ENCODE measurements around the gene BRPF1.

Gene BRPF1, protein sequence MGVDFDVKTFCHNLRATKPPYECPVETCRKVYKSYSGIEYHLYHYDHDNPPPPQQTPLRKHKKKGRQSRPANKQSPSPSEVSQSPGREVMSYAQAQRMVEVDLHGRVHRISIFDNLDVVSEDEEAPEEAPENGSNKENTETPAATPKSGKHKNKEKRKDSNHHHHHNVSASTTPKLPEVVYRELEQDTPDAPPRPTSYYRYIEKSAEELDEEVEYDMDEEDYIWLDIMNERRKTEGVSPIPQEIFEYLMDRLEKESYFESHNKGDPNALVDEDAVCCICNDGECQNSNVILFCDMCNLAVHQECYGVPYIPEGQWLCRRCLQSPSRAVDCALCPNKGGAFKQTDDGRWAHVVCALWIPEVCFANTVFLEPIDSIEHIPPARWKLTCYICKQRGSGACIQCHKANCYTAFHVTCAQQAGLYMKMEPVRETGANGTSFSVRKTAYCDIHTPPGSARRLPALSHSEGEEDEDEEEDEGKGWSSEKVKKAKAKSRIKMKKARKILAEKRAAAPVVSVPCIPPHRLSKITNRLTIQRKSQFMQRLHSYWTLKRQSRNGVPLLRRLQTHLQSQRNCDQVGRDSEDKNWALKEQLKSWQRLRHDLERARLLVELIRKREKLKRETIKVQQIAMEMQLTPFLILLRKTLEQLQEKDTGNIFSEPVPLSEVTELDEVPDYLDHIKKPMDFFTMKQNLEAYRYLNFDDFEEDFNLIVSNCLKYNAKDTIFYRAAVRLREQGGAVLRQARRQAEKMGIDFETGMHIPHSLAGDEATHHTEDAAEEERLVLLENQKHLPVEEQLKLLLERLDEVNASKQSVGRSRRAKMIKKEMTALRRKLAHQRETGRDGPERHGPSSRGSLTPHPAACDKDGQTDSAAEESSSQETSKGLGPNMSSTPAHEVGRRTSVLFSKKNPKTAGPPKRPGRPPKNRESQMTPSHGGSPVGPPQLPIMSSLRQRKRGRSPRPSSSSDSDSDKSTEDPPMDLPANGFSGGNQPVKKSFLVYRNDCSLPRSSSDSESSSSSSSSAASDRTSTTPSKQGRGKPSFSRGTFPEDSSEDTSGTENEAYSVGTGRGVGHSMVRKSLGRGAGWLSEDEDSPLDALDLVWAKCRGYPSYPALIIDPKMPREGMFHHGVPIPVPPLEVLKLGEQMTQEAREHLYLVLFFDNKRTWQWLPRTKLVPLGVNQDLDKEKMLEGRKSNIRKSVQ (N-terminal part only)

DNA sequence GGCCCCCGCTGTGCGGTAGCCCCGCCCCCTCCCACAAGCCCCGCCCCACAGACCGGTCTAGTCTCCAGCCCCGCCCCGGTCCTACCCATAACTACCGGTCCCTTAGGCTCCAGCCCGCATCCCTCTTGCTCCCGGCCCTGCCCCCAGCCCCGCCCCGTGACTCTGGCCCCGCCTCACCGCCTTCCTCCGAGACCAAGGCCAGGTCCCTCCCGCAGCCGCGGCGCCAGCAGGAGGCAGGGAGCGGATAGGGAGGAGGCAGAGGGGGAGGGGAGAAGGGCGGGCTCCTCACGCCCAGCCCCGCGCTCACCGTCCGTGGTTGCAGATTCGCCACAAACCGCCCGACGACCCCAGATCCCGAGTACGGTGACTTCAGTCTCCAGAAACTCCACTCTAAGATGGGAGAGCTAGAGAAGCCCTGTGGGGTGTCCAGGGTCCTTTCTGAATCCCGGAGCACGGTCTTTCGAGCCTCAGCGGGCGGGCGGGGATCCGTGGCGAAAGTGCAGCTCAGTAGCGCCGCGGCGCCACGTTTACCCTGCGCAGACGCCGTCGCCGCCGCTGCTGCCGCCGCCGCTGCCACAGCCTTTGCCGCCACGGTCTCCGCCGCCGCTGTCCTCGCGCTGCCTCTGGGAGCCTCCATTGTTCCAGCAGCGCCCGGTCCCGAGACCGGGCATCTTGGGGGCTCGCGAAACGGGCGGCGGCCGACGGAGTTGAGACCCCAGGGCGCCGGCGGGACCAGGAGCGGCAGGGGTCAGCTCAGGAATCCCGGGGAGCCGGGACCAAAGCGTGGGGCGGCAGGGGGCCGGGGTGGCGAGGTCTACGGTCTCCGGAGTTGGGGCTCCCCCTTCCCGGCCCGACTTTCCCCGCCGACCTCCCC is at the start of gene BRPF1:
Gene BRPF1, plus strand, starts transcription at position 530 of the 874 bp plus-strand sequence. CDS start 2,406 bp downstream, outside the sequence.
- peak; percentile 98 for DNase-seq (ENCODE audit: low read depth)

DNA sequence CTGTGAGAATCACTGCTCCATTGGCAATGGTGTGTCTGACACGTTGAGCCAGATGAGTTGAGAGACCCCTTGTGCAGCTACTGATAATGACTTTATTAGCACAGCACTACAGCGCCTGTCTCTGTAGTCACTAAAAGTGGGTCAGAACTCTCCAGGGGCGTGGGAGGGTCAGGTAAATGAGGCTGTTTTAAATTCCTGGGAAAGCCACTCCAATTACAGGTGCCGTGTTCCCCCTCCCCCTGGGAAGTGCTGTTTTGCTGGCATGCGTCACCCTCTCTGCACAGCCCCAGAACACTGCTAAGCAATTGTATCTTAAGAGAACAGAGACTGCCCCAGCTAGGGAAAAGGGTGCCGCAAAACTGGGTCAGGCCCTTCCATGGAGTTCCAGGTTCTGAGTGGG is 49.4 kb upstream of the BRPF1 start:
- no peak for DNase-seq (ENCODE audit: low read depth)

DNA sequence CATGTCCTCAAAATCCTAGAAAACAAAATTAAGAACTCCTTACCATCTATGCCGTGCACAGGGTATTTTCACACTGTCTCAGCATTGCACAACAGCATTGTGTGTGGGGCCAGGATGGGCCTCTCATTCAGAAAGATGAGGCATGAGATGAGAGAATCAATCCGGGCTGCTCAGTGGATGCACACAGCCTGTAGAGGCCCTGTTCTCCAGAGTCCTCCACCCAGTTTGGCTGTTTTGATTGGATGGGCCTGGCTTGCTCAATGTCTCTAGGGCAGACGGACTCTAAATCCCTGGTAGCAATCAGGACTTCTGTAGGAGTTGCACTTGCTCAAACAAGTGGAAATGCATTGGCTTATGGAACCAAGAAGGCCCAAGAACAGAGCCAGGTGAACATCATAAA is 48.1 kb upstream of the BRPF1 start:
- no peak for DNase-seq (ENCODE audit: low read depth)

DNA sequence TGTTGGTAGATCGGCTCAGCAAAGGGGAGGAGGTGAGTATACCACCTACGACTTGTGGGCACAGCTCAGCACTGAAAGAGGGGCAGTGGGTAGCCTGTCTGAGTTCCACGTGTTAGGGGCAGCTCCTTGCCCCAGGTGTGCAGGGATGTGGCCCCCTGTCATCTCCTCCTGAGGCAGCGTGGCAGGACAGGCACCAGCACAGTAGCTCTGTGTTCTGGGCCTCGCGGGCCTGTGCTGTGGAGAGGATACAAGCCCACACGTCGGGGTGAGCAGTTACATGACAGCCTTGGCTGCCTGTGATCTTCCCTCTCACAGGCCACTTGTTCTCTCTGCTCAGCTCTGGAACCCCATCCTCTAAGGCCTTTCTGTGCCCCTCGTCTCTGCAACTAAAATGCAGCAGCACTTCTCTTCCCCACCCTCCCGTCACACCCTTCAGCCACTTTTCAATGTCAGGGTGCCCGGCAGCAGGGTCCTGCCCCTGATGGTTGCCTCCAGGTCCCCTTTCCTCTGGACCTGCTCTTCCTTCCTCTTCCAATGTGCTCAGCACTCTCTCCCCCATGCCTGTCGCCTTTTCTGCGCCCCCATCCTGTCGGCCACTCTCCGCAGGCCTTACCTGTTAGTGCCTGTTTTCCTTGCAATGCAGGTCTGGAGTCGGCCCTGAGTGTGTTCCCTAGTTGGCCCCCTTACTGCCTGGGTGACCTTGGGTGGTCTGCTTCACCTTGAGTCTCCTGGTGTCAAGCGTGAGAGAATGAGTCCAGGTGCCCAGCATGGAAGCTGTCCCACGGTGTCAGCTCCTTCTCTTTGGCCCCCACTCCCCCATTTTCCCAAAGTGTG is 46.1 kb upstream of the BRPF1 start:
- no peak for DNase-seq (ENCODE audit: low read depth)

DNA sequence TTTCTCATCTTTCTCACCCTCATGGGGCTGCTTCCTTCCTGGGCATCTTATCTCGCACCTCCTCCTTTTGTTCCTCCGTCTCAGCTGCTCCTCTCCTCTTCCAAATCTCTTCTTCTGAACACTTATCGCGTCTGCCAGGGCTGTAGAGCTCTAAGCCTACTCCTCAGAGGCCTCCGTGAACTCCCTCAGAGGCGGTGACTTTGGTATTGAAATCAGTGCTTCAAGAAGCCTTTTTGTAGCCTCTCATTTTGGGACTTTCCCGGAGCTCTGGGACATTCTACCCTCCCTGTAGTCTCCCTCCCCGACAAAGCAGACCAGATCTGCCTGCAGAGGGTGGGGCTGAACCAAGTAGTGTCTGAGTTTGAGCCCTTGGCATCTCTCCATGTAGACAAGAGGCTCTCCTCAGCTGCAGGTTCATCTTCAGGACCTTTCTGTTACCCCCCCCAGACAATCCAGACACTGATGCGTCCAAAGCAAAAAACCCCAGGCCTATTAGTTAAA is 45.4 kb upstream of the BRPF1 start:
- DNase-seq (ENCODE audit: low read depth): no peak

DNA sequence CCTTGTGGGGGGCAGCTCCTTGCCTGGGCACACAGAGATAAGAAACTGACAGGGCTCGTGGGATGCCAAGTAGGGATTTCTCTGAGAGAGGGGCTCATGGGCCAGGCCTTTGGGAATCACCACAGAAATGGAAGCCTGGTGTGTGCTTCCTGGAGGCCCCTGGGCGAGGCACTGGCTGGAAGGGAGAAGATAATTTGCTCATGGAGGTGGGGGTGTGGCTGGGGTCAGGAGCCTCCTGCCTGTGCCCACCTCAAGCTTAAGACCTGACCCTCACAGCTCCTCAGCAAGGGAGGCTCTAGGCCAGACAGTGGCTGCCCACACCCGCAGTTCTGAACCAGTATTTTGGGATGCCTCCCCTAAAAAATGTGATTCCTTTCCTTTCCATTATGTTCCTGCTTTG is 44.8 kb upstream of the BRPF1 start:
- no peak for DNase-seq (ENCODE audit: low read depth)

DNA sequence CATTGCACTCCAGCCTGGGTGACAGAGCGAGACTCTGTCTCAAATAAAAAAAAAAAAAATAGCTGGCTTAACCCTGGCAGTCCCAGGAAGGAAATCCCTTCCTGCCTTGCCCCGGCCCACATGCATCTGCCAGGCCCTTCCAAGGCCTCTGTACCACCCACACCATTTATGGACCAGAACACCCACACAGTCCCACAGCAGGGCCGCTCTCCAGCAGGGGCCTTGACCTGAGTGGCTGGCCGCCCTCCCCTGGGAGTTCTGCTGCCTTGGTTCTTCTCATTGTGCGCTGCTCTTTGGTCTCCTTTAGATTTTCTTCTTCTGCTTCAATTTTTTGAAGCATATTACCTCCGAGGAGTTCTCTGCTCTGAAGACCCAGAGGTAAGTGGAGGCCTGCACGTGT is 44.0 kb upstream of the BRPF1 start:
- no peak for DNase-seq (ENCODE audit: low read depth)

DNA sequence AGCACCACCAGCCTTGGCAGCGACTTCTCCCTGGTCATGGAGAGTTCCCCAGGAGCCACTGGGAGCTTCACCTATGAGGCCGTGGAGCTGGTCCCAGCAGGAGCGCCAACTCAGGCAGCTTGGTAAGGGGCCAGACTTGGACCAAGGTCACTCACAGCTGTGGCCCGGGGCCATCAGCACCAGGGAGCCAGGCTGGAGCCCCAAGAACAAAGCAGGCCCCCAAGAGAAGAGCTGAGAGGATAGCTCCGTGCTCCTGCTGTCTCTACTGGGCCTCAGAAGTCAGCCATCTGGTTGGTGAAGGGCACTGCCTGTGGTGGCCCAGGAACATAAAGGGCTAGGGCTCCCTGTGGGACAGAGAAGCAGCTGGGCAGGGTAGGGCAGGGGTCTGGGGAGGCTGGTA is 42.6 kb upstream of the BRPF1 start:
- DNase-seq (ENCODE audit: low read depth): no peak

DNA sequence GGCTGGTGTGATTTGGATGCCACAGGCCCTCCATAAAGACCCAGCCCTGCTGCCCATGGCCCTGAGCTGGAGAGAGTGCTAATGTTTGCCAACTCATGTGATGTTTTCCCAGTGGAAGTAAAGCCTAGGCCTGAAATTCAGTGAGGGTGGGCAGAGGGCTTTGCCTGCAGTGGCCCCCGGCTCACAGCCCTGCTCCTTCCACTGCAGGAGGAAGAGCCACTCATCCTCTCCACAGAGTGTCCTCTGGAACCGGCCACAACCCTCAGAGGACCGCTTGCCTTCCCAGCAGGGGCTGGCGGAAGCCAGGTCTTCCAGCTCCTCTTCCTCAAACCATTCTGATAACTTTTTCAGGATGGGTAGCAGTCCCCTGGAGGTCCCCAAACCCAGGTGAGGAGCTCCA is 41.8 kb upstream of the BRPF1 start:
- DNase-seq (ENCODE audit: low read depth): no peak

DNA sequence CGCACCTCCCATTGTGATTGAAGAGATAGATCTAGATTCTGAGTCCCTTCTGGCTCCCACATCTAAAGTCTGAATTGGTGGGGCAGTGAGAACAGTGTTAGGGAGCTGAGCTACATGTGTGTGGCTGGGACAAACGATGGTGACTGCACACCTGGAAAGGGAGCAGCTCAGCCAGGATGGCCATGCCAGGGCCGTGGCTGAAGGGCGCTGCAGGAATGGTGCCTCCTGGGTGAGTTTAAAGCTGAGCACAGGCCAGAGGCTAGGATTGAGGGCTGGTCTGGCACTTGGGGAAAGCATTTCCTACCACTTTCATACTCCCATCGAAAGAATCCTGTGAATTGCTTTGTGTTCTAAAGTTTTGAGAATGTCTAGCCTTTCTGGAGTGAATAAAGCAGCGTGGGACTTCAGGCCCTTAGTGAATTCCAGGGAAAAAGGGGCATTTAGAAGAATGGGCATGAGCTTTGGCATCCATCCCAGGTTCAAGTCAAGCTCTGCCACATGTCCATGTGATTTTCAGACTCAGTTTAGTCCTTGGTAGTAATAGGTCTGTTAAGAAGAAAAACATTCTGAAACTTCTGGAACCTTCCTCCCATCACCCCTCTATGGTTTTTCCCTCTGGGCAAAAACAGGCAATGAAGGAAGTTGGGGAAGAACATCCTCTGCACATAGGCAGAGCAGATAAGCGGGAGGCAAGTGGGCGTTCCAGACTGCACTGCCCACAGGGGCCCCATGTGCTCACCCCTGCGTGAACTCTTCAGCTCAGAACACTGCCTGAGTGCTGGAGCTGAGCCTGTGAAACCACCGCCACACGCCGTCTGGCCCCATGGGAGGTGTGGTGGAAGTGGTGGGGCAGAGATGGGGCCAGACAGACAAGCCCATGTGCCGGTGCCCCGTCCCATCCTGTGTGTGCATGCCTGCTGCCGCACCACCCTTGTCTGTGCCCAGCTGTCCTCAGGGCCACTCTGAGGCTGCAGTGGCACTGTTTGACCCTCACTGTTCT is 40.8 kb upstream of the BRPF1 start:
- DNase-seq (ENCODE audit: low read depth): no peak

DNA sequence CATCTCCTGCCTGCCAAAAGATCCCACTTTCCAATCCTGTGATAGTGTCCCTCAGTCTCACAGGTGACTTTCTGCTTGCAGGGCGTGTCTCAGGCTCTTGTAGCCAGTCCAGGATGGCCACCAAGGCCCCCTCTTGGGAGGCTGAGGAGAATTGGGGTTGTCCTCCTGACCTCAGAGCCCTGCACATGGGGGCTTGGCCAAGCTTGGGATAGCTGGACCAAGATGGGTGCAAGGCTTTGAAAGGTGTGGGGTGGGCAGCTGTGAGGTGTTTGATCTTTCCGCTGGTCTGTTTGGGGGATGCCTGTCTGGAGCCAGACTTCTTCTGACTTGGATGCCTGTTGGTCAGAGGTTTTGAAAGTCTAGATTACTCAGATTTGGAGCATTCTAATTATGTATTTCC is 39.9 kb upstream of the BRPF1 start:
- no peak for DNase-seq (ENCODE audit: low read depth)

DNA sequence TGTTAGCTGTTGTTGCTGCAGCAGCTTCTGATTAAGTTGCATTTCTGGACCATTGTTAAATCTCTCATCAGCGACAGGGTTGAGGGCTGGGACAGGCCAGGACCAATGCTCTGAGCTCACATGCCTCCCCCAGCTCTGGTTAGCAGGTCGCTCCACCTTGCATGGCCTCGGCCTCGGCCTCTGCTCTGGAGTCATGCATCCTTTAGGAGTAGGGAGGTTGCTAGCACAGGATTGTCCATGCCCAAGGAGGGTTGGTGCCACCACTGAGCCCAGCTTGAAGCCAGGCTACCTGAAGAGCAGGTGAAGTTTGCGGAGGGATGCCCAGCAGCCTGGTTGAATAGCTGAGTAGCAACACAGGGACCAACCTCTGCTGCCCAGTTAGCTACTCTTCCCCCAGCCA is 39.1 kb upstream of the BRPF1 start:
- DNase-seq (ENCODE audit: low read depth): no peak

DNA sequence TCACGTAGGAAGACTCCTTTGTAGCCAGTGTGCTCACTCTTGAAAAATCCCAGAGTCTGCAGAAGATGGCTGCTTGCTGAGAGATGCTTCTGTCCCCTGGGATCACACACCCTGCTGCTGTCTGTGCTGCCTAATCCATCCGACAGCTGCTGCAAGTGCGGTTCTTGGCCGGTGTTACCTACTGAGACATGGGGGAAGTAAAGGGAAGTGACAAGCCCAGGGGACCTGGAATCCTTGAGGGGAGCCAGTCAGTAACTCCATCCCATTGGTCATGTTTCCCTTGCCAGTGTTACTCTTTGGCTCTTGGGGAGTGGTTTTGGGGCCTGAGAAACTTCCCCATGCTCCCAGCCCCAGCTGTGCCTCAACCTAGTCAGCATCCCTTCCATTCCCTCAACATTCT is 36.2 kb upstream of the BRPF1 start:
- no peak for DNase-seq (ENCODE audit: low read depth)

DNA sequence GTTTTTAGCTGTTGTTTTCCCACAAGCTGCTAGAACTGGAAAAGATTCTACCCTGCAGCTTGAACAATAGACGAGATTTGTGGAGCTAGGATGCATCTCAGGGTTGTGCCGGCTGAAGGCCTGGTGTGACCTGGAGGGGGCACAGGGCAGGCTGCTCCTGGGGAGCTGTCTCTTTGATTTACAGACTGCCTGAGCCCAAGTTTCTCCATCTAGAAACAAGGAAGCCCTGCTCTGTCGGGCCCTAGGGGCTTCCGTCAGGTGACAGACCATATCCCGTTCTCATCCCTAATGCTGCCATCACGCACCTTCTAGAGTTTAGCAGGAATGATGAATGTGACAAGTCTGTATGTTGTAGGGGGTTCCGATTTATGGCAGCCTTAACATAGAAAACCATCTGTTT is 35.8 kb upstream of the BRPF1 start:
- DNase-seq (ENCODE audit: low read depth): no peak

DNA sequence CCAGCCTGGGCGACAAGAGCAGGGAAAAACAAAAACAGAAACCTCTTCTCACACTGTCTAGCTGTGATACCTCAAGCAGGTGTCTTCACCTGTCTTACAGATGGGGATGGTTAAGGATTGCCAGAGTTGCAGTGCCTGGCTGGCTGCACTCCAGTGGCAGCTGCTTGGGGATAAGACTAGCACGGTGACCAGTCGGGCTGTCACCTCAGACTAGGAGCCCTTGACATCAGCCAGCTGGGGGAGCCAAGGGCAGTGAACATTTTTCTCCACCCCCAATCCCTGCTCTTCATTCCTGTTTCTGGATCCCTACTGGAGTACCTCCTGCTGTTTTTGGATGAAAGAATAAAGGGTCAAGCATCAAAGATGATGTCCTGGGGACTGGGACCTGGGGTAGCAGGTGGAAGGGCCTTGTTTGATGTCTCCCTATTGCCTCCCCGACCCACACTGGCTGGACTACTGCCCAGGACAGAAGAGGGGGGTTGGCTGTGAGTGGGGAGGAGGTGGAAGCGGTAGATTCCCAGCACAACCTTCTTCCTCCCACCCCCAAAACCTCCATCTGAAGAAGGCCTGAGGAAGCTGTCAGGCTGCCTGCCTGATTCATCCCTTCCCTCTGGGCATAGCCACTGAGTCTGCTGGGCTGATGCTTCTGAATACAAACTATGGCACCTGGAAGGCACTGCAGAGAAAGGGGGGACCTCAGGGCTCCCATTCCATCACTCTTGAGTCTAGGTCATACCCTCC is 34.9 kb upstream of the BRPF1 start:
- no peak for DNase-seq (ENCODE audit: low read depth)

DNA sequence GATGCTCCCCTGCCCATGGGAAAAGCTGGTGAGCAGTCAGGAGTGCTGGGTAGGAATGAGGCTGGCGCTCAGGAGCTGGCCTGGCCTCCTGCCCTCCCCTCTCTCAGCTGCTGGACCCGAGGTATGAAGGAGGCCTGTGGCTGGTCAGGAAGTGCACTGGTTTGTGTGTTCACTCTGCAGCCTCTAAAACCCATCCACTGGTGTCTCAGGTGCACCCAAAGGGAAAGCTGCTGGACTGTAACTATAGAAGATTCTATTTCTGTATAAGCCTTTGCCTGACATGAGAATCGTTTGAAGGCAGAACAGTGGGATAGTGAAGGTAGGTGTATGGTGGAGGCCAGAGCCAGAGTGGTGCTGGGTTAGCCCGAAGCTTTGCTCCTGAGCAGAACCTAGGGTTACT is 33.6 kb upstream of the BRPF1 start:
- DNase-seq (ENCODE audit: low read depth): no peak

DNA sequence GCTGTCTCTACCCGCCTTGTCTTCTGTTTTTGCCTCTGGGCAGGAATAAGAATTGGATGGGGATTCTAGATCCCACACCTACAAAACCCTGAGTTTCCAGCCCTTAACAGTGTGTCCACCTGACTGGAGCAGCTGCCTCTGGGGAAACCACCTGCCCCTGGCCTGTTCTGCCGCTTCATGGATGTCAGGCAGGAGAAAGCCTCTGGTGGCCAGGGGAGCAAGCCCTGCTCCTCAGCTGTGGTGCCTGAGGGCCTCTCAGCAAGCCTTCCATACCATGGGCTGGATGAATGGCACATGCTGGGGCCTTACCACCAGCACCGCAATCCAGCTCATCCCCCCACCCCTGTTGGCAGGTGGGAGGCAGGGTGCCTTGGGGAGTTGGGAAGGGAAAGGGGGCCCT is 33.2 kb upstream of the BRPF1 start:
- no peak for DNase-seq (ENCODE audit: low read depth)

DNA sequence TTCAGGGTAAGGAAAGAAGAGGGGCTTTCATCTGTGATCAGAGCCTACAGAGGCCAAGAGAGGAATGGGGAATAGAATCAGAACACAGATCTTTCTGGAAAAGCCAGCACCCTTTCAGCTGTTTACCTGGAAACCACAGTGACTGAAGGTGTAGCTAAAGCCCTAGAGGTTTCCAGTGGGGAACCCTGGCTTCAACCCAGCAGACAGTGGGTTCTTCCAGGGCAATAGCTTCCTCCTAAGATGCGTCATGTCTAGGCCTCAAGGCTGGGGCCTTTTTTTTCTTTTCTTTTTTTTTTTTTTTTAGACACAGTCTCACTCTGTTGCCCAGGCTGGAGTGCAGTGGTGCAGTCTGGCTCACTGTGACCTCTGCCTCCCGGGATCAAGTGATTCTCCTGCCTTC is 31.0 kb upstream of the BRPF1 start:
- DNase-seq (ENCODE audit: low read depth): no peak

DNA sequence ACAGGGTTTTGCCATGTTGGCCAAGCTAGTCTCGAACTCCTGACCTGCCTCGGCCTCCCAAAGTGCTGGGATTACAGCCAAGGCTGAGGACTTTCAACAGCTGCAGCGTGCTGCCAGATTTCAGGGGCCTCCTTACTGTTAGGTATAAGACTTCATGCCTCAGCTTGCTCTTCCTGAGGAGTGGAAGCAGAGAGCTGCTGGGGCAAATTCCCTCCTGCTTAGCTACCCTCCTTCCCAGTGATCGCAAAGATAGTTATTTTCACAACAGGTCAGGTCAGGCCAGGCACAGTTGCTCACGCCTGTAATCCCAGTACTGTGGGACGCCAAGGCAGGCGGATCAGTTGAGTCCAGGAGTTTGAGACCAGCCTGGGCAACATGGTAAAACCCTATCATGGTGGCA is 30.5 kb upstream of the BRPF1 start:
- DNase-seq (ENCODE audit: low read depth): no peak
